Measurements from ENCODE around the gene DMPK.

Gene DMPK

DNA sequence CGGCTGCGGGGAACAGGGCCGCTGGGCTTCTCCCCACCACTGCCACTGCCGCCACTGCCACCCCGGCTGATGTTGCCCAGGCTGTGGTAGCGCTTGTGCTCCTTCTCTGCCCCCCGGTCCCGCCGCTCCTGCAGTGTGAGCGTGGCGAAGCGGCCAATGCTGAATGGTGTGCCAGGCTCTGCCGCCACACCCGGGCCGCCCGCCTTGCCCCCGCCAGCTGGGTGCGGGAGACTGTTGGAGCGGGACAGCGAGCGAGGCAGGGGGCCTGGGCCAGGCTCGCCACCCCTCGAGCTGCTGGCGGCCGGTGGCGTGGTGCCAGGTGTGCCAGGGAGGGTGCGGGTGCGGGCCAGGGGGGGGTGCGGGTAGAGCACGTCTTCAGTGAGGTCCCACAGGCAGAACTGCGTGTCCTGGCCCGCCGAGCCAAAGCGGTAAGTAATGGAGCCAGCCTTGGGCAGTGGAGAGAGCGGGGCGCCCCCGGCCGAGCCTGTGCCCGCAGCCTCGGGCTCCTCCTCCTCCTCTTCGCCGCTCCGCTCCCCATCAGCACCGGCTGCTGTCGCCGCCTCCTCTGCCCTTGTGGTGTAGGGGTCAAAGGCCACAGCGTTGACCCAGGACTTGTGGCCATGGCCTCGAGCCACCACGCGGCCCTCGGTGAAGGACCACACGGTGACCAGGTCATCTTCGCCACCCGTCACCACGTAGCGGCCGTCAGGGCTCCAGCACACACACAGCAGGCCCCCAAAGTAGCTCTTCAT is 3.7 kb upstream of the DMPK start:
- TF ChIP-seq, protein P1, sequence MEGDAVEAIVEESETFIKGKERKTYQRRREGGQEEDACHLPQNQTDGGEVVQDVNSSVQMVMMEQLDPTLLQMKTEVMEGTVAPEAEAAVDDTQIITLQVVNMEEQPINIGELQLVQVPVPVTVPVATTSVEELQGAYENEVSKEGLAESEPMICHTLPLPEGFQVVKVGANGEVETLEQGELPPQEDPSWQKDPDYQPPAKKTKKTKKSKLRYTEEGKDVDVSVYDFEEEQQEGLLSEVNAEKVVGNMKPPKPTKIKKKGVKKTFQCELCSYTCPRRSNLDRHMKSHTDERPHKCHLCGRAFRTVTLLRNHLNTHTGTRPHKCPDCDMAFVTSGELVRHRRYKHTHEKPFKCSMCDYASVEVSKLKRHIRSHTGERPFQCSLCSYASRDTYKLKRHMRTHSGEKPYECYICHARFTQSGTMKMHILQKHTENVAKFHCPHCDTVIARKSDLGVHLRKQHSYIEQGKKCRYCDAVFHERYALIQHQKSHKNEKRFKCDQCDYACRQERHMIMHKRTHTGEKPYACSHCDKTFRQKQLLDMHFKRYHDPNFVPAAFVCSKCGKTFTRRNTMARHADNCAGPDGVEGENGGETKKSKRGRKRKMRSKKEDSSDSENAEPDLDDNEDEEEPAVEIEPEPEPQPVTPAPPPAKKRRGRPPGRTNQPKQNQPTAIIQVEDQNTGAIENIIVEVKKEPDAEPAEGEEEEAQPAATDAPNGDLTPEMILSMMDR (IDR thresholded peaks at IDR 0.05; ENCODE audit: insufficient read depth, low read depth, low read length, missing control alignments) = no peak
- peak; percentile 6 for DNase-seq (ENCODE audit: low read depth)
- no peak overlapping the region for H3K4me3 ChIP-seq (ENCODE audit: low read depth, low read length)

DNA sequence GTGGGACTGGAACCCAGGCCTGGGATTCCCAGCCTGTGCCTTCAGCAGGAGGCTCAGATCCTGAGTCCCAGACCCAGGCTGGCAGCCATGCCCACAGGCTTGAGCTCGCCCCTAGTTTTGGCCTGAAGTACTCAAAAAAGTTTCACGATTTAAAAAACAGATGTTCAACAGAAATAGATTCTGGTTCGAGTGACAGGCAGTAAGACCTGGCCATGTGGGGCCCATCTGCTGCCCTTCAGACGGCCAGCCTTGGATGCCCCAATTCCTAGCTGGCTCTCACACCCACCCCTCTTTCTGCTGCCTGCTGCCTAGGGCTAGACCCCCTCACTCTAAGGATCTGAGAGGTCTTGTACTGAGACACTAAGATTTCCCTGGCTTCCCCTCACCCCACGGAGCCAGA is 2.8 kb upstream of the DMPK start:
- TF ChIP-seq, protein P1 (IDR thresholded peaks at IDR 0.05; ENCODE audit: insufficient read depth, low read depth, low read length, missing control alignments) = no peak
- DNase-seq (ENCODE audit: low read depth) = peak; percentile 0

DNA sequence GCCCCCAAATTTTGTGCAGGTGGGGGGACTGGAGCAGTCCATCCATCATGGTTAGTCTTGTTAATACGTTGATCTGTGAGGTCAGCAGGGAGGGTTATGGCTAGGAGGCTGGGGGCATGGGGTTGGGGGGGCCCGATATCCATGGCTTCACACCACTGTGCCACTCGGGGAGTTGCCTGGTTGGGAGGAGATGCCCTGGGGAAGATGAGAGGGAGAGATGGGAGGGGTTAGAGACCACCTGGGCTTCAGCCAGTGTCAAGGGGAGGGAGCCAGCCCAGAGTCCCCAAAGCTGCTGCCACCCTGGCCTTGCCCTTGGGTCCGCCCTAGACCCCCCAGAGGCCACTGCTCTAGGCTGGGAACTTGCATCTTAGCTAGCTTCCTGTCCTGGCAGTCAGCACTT is 1.8 kb upstream of the DMPK start:
- H3K4me3 ChIP-seq (ENCODE audit: low read depth, low read length) = no peak overlapping the region
- peak; percentile 1 for DNase-seq (ENCODE audit: low read depth)
- TF ChIP-seq, protein P1 (IDR thresholded peaks at IDR 0.05; ENCODE audit: insufficient read depth, low read depth, low read length, missing control alignments) = no peak

More for the DNA sequence above, 2.8 kb upstream of the DMPK start:
- no peak overlapping the region for H3K4me3 ChIP-seq (ENCODE audit: low read depth, low read length)

DNA sequence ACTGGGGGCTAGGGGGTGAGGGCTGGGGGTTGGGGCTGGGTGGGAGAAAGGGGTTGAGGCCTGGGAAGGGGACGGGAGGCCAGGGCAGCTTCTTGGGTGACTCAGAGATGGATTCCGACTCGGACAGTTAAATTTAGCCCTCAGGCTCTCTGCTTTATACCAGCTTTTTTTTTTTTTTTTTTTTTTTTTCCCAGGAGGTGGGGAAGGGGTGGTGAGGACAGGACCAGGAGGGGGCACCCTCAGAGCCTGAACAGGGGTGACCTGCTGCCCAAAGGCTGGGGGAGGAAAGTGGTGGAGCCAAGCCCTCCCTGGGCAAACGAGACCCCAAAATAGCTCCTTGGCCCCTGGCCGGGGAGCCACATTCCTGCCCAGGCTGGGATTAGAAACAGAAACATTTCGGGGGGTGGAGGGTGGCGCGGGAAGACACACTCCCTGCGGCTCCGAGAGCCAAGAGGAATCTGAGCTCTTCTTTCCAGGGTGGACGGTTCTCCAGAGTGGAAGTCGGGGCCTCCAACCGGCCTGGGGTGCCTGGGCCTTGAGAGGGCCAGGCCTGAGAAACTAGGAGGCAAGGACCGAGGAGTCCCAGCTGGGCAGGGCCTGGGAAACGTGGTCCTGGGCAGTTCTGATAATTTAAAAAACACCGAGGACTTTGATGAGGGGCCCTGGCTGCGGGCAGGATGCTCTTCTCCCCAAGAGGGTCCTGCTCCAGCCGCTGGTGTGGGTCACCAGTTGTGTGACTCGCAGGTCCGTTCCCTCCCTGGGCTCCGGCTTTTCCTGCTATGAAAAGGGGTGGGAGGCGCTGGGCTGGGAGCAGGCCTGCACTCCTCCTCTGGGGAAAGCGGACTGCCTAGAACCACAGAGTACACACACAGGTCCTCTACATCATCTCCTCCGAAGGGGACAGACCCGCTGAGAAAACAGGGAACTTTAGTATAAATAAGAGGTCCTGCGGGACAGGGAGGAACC is 813 bp upstream of the DMPK start:
- no peak overlapping the region for H3K4me3 ChIP-seq (ENCODE audit: low read depth, low read length)
- no peak for DNase-seq (ENCODE audit: low read depth)
- TF ChIP-seq, protein P1 (IDR thresholded peaks at IDR 0.05; ENCODE audit: insufficient read depth, low read depth, low read length, missing control alignments) = no peak

DNA sequence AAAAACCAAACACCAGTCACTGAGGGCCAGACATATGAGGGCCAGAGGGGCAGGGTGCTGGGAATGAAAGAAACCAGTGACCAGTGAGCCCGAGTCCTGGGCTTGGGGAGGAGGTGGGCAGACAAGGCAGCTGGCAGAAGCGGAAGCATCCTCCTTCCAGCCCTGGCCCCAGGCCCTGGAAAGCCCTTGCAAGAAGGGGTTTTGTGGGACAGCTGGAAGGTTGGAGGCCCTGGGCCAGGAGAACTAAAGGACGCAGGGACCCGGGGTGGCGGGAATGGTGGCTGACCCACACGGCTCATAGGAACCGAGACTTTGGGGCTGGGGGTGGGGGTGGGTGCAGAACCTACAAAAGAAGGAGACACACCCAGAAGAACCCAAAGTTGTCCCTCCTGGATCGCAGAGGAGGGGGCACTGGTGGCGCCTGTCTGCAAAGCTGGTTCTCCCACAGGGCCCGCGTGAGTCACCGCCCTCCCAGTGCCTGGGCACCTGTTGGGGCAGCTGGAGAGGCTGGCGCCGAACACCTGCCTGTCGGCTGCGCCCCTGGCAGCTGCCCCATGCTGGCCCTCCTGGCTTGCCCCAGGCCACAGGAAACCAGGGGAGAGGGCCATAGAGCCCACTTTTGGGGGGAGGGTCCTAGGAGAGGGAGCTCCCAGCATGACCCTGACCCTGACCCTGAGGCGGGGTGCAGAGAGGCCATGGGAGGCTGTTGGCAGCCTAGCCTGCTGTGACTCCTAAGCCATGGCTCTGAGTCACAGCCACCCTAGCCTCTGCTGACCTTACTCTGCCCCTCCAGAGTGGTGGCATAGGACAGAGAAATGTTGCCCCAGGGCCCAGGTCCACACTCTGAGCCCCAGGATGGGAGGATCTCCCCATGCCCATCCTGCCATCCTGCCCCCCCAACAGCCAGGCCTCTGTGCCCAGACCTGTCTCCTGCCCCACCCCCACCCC is 802 bp downstream of the DMPK start:
- no peak overlapping the region for H3K4me3 ChIP-seq (ENCODE audit: low read depth, low read length)
- TF ChIP-seq, protein P1 (IDR thresholded peaks at IDR 0.05; ENCODE audit: insufficient read depth, low read depth, low read length, missing control alignments) = no peak
- peak; percentile 3 for DNase-seq (ENCODE audit: low read depth)

All from GM12865 (cell line).